Measurements from ENCODE around the gene PCBP3. TPM values are rescaled to one million over a fixed set of nuclear protein-coding genes. Genes with fewer than 3 reads are reported as not detected.

Gene PCBP3
- total RNA-seq, 1 donor from 2014 or later: 7.6 TPM

DNA sequence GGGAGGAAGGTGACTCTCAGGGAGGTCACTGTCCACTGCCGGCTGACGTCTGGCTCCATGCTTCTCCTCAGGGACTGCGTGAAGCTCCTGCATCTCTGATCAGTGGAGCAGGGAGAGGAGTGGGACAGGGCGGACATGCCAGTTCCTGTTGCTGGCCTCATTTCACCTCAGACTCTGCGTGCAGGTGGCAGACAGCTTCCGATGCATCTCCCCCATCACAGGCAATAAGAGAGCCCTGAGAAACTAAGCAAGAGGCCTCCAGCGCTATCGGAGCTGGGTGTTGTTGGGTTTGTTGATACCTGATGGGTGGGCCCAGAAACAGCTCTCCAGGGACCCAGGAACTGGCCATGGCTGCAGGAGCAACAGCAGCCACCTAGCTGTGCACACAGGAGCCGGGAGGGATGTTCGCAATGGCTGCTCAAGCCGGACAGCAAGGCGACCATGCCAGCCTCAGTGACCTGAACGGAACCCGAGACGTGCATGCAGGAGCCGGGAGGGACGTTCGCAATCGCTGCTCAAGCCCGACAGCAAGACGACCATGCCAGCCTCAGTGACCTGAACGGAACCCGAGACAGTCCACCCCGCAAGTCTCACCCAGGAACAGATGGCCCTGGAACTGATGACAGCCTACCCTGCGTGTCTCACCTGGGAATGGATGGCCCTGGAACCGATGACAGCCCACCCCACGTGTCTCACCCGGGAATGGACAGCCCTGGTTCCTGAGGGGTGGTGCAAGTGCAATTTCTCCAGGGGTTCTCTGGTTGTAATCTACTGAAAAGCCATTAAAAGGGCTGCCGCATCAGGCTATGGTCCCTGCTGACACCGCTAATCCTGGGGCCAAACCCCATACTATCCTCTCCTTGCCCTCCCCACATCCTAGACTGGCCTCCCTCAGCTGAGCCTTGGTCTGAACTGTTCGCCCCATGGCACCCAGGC, 14.2 kb upstream of the PCBP3 start:
- H3K4me1 Mint-ChIP-seq (ENCODE audit: unreplicated experiment): no peaks in the 10 kb centered on the region
- no peak overlapping the region for H3K4me3 Mint-ChIP-seq (ENCODE audit: unreplicated experiment)
- DNase-seq (ENCODE audit: extremely low spot score, unreplicated experiment): peak; percentile 73
- no peaks in the 10 kb centered on the region for H3K9me3 Mint-ChIP-seq (ENCODE audit: unreplicated experiment)
- TF ChIP-seq, protein P1, sequence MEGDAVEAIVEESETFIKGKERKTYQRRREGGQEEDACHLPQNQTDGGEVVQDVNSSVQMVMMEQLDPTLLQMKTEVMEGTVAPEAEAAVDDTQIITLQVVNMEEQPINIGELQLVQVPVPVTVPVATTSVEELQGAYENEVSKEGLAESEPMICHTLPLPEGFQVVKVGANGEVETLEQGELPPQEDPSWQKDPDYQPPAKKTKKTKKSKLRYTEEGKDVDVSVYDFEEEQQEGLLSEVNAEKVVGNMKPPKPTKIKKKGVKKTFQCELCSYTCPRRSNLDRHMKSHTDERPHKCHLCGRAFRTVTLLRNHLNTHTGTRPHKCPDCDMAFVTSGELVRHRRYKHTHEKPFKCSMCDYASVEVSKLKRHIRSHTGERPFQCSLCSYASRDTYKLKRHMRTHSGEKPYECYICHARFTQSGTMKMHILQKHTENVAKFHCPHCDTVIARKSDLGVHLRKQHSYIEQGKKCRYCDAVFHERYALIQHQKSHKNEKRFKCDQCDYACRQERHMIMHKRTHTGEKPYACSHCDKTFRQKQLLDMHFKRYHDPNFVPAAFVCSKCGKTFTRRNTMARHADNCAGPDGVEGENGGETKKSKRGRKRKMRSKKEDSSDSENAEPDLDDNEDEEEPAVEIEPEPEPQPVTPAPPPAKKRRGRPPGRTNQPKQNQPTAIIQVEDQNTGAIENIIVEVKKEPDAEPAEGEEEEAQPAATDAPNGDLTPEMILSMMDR (IDR thresholded peaks at IDR 0.05): no peak
- H3K27ac Mint-ChIP-seq (ENCODE audit: unreplicated experiment): no peak overlapping the region
- H3K27me3 Mint-ChIP-seq (ENCODE audit: unreplicated experiment): peaks cover 38% of the 10 kb centered on the region
- H3K36me3 Mint-ChIP-seq (ENCODE audit: unreplicated experiment): no peaks in the 10 kb centered on the region

DNA sequence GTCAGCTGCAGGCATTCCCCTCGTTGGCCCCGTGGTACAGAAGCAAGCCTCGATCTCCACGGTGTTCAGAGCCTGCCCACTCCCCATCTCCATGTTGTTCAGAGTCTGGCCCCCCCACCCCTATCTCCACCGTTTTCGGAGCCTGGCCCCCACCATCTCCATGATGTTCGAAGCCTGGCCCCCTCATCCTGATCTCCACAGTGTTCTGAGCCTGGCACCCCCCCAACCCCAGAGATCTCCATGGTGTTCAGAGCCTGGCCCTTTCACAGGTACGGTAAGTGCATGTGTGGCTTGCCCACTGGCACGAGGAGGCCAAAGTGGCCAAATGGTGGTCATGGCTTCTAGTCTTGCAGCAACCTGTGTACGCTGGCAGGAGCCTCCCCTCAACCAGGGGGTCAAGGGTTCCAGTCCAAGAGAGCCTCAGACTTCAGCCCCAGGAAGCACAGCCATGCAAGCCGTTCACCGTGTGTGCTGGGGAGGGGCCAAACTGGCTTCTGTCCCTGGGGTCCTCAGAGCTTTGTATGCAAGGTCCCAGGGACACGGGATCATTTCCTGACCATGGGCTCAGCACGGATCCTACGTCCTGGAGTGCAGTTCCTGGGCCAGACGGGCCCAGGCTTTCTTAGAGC, 13.3 kb upstream of the PCBP3 start:
- Mint-ChIP-seq H3K4me1 (ENCODE audit: unreplicated experiment) (no peaks in the 10 kb centered on the region), H3K36me3 (ENCODE audit: unreplicated experiment) (no peaks in the 10 kb centered on the region), H3K27me3 (ENCODE audit: unreplicated experiment) (peaks cover 30% of the 10 kb centered on the region), H3K27ac (ENCODE audit: unreplicated experiment) (no peak overlapping the region), H3K4me3 (ENCODE audit: unreplicated experiment) (no peak overlapping the region), H3K9me3 (ENCODE audit: unreplicated experiment) (no peaks in the 10 kb centered on the region)
- DNase-seq (ENCODE audit: extremely low spot score, unreplicated experiment): peak; percentile 77
- TF ChIP-seq, protein P1 (IDR thresholded peaks at IDR 0.05): no peak

DNA sequence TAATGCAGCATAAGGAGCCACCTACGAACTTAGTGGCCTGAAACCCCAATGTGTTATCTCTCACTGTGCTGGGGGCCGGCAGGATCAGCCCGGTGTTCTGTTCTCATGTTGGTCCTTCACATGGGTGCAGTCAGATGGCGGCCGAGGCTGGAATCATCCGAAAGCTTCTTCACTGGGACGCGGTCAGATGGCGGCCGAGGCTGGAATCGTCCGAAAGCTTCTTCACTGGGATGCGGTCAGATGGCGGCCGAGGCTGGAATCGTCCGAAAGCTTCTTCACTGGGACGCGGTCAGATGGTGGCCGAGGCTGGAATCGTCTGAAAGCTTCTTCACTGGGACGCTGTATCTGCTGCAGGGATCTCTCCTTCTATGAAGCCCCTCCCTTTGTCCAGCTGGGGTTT, 12.6 kb upstream of the PCBP3 start:
- Mint-ChIP-seq H3K36me3 (ENCODE audit: unreplicated experiment) (no peaks in the 10 kb centered on the region), H3K9me3 (ENCODE audit: unreplicated experiment) (no peaks in the 10 kb centered on the region), H3K27me3 (ENCODE audit: unreplicated experiment) (peaks cover 24% of the 10 kb centered on the region), H3K4me3 (ENCODE audit: unreplicated experiment) (no peak overlapping the region), H3K4me1 (ENCODE audit: unreplicated experiment) (no peaks in the 10 kb centered on the region), H3K27ac (ENCODE audit: unreplicated experiment) (no peak overlapping the region)
- DNase-seq (ENCODE audit: extremely low spot score, unreplicated experiment): peak; percentile 49
- TF ChIP-seq, protein P1 (IDR thresholded peaks at IDR 0.05): no peak

DNA sequence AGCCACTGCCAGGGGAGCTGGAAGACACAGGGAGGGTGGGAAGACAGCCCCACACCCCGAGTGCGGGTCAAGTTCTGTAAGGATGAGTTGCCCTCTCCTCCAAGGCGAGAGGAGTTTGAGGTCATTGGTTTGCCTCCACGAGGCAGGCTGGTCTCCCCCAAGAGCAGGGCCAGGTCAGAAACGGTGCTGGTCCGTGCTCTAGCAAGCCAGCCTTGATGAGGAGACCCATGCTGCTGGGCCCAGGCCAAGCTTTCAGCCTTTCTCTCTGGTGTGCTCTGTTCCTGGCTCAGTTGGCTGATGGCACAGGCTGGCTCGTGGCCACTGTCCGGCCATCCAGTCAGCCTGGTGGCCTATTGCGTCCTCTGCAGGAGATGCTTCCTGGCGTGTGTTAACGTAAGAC, 12.0 kb upstream of the PCBP3 start:
- Mint-ChIP-seq H3K27ac (ENCODE audit: unreplicated experiment) (no peak overlapping the region), H3K4me3 (ENCODE audit: unreplicated experiment) (no peak overlapping the region), H3K9me3 (ENCODE audit: unreplicated experiment) (no peaks in the 10 kb centered on the region), H3K4me1 (ENCODE audit: unreplicated experiment) (no peaks in the 10 kb centered on the region), H3K36me3 (ENCODE audit: unreplicated experiment) (no peaks in the 10 kb centered on the region), H3K27me3 (ENCODE audit: unreplicated experiment) (peaks cover 19% of the 10 kb centered on the region)
- DNase-seq (ENCODE audit: extremely low spot score, unreplicated experiment): peak; percentile 74
- TF ChIP-seq, protein P1 (IDR thresholded peaks at IDR 0.05): no peak

DNA sequence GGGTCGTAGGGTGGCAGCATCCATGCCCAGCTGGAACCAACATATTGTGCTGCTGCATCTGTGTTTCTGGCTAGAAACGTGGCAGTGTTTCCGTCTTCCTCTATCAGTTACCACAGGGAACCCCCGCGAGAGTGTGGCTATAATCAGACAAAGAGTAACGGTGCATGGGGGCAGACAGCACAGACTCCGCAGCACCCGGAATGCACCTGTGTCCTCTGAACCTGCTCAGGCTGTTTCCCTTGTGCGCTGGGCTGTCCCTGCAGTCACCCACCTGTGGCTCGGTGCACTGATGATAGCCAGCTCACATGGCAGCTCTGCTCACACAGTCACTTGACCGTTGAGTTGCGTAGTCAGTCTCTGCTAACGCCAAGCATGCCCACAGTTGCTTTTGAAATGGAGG, 11.4 kb upstream of the PCBP3 start:
- DNase-seq (ENCODE audit: extremely low spot score, unreplicated experiment): peak; percentile 71
- Mint-ChIP-seq H3K36me3 (ENCODE audit: unreplicated experiment) (no peaks in the 10 kb centered on the region), H3K27ac (ENCODE audit: unreplicated experiment) (no peak overlapping the region), H3K27me3 (ENCODE audit: unreplicated experiment) (peaks cover 14% of the 10 kb centered on the region), H3K4me3 (ENCODE audit: unreplicated experiment) (no peak overlapping the region), H3K4me1 (ENCODE audit: unreplicated experiment) (no peaks in the 10 kb centered on the region), H3K9me3 (ENCODE audit: unreplicated experiment) (no peaks in the 10 kb centered on the region)
- TF ChIP-seq, protein P1 (IDR thresholded peaks at IDR 0.05): no peak
